GM19238 (cell line): Measurements from ENCODE around the gene IP6K2.

Source experiments
- DNase-seq: peaks from one replicate; pipeline ENCODE4 v3.0.0; 2011; ENCODE audit warnings: low spot score; ENCODE audit not compliant: insufficient read length

IP6K2 gene

DNA sequence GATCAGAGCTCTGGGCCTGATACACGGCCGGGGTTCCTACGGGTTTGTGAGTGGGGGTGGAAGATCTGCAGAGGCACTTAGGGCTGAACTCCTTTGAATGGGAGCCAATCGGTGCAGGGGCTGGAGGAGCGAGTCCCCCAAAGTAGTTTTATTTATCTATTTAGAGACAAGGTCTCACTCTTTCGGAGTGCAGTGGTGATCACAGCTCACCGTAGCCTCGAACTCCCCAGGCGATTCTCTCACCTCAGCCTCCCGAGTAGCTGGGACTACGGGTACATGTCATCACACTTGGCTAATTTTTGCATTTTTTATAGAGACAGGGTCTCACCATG lies 52.7 kb downstream of the IP6K2 start:
- DNase-seq = no peak

DNA sequence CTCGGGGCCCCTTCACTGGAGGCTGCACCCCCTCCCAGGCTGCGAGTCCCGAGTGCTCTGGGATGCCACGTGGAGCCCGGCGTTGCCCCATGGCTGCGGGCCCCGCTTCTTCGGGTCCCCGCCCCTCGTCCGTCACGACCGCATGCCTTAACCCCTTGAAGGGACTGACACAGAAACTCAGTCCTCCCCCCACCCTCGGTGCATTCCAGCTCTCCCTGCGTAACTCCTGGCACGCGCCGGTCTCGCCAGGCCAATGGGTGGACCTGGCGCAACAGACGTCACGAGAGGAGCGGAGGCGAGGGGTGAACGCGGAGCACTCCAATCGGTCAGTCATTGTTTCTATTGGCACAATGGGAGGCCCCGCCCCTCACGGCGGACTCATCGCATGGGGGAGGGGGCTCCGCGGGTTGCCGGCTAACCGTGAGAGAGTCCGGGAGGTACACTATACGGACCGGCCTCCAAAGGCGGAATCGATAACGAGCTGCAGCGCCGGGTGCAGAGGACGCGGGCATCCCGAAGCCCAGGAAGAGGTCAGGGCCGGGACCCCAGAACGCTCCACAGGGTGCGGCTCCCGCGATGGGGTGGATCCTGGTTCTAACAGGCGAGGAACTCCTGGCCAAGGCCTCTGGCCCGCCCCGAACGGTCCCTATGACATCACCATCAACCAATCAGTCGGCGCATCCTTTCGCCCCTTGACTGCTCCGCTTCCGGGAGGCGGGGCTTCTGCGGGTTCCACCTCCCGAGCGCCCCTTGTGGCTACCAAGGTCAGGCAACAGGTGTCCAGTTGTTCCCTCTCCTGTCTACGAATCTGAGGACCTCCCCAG lies 53.3 kb downstream of the IP6K2 start:
- DNase-seq = peak; percentile 99

DNA sequence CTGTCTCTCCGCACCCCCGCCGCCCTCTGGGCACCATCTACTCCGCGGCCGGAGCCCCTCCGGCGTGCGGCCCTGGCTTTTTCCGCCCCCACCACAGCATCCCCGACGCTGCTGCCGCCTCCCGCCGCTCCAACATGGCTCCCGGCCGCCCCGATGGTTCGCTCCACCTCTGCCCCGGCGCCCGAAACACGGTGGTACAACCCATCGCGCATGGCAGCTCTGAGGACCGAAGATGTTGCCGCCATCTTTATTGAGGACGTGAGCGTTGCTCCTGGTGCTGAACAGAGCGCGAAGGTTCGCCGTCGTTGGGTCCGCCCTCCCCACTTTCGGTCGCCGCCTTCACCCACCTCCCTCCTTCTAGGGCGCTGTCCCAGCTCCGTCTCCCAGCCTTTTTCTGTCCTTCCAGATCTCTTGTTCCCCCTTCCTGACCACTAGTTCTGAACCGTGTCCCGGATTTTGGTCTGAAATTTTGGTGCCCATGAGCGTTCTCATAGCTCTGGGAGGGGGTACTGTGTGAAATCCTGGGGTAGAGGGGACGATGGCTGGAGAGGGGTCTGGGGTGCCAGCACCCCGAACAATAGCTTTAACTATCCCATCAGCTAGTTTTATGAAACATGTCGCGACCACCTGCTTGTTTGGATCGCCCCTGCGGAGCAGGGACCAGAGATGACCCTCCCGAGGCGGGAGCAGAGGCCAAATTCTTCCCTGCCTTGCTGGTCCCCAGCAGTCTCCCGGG lies 54.1 kb downstream of the IP6K2 start, which contains the start of gene CELSR3:
Gene CELSR3 (minus strand): TSS at position 134 of the 736 bp plus-strand sequence. CDS start 252 bp downstream, outside the sequence.
- DNase-seq = no peak

DNA sequence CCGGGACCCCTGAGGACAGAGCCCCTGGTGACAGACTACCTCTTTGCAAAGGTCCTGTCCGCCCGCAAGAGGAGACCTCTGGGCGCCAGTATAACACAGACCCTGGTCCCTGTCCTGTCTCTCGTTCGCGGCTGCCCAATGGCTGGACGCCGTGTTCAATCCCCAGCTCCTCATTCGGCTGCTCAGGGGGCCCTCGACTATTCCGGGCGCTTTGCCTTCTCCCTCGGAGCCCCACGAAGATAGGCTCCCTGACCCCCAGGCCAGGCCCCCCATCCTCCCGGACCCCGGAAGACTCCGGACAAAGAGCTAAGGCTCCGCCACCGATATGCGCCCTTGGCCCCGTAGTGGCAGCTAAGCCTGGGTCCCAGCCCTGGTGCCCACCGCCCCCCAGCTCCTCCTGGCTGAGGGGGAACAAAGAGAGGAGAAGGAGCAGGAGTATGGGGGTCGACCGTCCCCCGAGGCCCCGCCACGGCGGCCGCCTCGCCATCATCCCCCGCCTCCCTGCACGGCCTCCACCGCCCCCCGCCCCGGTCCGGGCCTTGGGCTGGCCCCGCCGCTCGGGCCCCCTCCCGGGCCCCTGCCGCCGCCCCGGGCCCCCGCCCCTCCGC lies 54.8 kb downstream of the IP6K2 start:
- DNase-seq = no peak

DNA sequence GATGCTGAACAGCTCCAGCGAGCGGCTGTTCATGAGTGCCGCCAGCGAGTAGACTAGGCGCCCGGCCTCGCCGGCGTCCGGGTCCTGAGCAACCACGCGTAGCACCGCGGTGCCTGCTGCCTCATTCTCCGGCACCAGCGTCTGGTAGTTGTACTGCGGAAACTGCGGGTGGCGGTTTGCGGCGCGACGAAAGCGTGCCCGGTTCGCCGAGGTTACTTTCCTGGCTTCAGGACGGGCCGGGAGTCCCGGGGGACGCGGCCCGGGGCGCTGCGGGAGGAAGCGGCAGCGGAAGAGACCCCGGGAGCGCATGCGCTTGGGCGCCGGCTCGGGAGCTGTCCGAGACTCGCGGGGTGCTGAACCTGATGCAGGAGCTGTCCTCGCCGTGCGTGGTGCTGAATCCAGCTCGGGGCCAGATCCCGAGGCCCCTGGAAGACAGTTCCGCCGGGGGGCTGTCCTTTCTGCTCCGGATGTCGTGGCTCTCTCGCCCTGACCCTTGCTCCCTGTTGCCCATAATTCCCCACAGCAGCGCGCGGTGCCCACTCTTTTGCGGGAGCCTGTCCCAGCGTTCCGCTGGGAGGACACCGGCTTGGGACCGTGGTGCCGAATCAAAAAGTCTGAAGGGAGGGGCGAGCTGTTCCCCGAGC lies 55.4 kb downstream of the IP6K2 start:
- DNase-seq = peak; percentile 88

DNA sequence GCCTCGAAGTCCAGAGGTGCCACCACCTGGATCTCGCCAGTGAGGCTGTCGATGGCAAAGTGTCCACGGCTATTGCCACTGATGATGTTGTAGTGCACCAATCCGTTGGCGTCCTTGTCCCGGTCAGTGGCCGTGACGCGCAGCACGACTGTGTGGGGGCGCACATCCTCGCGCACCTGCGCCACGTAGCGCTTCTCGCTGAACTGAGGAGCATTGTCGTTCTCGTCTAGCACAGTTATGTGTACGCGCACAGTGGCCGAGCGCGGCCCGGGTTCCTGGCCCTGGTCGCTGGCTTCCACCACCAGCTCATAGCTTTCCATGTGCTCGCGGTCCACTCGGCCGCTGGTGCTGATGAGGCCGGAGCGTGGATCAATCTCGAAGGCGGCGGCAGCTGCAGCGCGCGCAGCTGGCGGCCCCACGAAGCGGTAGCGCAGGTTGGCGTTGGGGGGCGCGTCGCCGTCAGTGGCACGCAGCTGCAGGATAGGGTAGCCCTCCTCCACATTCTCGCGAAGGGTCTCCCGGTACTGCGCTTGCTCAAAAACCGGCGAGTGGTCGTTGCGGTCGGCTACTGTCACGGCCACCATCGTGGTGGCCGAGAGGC lies 56.1 kb downstream of the IP6K2 start:
- DNase-seq = no peak

DNA sequence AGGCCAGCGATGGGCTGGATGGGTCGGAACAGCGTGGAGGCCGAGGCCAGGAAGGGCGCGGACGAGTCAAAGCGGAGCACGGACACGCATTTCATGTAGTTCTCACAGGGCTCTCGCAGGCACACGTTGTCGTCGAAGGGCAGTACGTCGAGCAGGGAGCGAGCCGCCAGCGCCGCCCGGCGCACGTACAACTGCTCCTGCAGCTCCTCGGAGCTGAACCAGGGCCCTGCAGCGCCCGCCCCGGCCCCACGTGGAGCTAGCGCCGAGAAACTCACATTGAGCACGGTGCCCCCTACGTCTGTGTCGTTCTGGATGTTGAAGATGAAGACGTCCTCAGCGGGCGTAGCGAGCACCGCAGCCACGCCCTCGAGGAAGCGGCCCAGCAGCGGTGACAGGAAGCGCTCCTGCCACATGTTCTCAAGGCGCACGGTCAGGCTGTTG lies 60.2 kb downstream of the IP6K2 start:
- no peak for DNase-seq

DNA sequence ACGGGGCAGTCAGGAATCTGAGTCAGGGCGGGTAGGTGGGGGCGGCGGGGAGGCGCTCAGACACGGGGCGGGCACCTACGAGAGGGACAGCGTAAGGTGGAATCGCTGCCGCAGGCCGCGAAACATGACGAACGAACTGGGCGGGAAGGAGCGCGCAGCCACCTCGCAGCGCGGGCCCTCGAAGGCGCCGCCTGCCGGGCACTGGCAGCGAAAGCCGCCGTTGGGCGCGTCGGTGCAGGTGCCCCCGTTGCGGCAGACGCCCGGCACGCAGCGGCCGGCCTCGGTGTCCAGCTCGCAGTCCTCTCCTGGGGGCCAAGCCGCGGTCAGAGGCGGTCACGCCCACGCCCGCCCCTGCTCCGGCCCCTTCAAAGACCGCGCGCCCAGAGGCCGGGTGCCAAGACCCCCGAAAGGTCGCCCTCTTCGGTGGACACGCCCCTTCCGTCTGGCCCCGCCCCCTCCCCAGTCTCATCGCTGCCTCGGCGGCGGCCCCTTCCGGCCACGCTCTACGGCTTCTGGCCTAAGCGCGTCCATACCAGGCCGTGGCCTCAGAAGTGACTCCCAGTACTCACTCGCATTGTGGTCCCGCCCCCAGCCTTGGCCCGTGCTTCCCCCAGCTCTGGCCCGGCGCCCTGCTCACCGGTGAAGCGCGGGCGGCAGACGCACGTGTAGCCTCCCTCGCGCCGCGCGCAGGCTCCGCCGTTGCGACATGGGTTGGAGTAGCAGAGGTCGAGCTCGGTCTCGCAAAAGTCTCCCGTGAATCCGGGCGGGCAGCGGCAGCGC lies 60.8 kb downstream of the IP6K2 start:
- DNase-seq = peak; percentile 87

DNA sequence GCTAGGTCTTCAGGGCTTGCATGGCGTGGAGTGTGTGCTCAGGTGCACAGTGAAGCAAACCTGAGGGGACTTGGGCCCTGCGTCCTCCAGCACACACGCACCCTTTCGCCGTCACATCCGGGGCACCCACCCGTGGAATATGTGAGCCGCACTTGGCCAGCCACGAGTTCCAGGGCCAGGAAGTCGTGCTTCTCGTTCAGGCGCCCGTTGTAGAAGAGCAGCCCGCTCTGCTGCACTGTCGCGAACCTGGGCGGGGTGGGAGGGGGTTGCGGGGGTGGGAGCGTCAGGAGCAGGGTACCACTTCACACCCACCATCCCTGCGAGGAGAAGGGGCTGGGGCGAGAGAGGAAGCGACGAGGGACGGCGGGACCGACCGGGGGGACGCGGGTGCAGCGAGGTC lies 61.4 kb downstream of the IP6K2 start:
- DNase-seq = no peak

DNA sequence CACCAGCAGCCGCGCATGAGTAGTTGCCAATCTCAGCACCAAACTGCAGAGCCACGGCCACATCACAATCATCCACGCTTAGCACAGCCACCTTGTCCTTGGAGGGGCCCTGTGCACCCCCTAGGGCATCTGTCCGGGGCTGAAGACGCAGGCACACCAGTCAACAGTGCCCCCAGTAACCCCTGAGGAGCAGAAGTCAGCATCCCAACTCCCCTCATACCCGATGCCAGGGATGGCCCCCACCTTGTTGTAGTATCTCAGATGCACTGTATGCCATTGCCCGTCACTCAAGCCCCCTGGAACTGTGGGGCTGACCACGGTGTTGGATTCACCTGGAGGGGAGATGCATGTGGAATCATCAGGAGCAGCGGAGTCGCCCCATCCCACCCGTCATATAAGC lies 62.0 kb downstream of the IP6K2 start:
- no peak for DNase-seq

DNA sequence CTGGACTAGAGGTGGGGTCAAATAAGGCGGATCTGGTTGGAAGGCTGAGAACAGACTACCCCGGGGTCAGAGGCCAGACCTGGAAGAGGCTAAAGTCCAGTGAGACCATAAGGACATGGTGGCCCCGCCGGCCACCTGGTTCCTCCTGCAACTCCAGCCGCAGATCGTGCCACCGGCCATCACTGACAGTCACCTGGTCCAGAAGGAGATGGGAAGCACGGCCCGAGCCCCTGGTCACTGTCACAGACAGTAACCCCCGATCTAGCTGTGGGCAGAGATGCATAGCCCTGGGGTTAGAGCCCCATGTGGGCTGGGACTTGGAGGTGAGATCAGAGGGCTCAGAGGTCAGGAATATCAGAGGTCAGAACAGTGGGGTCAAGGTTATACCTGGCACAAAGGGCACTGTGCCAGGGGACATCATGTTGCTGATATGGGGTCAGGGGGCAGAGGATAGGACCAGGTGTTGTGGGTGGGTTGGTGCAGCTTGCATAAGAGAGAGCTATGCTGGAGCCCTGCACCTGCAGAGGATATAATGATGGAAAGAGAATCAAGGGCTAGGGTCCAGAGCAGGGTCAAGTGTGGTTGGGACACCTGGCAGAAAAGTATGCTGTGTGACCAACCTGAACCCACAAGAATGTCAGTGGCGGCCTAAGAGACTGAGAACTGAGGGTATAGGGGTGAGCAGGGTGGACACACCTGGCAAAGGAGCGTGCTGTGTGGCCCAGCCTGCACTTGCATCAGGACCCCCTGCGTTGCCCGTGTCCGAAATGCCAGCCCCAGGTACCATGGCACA lies 63.9 kb downstream of the IP6K2 start:
- no peak for DNase-seq

DNA sequence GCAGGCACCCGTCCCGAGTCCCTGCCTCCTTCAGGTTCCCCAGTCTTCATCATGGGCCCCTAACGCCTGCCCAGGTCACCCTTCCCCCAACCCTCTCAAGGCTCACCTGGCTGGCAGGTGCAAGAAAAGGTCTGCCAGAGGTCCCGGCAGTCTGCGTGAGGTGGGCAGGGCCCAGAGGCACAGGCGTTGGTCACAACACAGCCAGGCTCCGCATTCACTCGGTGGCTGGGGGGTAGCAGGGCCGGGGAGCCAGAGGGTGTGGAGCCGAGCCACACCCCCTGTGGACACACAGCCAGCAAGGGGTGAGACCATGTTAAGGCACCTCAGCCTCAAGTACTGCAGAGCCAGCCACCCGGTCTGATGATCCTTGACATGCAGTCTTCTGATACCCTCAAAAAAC lies 65.2 kb downstream of the IP6K2 start:
- DNase-seq = no peak

DNA sequence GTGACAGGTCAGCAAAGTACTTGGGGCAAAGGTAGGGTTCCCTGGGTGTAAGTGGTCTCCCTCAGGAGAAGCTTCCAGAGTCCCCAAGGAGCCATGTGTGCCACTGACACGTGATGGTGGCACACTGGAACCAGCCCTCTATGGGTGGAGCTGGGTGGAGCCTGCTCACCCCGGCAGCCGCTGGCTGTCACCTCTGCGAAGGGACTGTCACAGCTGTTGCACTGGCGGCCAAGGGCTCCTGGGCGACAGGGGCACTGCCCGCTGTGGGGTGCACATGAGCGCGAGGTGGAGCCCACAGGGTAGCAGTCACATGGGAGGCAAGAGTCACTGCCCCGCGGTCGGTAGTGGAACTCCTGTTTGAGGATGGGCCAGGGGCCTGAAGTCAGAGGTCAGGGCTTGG lies 66.3 kb downstream of the IP6K2 start:
- no peak for DNase-seq

DNA sequence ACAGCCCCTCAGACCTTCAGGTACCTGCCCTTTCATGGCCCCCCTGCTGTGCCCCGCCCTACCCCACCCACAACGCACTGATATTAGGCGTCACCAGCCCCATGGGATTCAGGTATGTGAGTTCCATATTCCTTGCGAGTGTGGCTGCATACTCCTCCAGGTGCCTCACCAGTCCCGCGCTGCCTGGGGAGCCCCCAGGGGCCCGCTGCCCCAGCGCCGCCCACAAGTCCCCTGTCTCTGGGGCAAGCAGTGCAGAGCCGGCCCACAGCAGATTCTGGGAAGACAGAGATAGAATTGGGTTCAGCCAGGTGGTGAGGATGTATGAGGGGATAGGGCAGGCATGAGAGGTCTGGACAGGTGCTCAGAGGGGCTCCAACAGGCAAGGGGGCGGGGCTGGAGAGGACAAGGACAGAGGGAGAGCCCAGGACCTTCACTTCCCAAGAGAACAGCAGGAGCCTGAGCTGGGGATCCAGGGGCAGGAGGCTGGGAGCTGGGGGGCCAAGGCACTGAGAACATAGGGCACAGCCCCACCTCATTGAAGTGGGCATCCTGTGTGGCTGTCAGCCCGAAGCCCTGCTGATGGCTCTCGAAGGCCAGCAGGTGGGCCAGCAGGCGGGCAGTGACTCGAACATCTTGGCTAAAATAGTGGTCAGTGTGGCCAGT lies 68.7 kb downstream of the IP6K2 start:
- no peak for DNase-seq

DNA sequence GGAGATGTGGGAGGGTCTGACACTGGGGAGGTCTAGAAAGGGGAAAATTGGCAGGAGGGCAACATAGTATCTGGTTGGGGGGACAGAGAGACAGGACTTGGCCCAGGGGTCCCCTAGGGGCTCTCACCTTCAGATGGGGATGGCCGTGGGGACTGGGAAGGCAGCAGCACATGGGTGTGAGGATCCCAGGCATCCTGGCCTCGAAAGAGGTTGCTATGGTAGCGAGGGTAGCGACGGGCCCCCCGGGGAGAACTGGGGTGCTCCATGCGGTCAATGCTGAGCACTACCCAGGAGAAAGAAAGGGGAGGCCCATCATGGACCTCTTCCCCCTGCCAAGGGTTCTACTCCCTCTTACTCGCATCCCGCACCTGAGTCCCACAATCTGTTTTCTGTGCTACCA lies 69.3 kb downstream of the IP6K2 start:
- no peak for DNase-seq

DNA sequence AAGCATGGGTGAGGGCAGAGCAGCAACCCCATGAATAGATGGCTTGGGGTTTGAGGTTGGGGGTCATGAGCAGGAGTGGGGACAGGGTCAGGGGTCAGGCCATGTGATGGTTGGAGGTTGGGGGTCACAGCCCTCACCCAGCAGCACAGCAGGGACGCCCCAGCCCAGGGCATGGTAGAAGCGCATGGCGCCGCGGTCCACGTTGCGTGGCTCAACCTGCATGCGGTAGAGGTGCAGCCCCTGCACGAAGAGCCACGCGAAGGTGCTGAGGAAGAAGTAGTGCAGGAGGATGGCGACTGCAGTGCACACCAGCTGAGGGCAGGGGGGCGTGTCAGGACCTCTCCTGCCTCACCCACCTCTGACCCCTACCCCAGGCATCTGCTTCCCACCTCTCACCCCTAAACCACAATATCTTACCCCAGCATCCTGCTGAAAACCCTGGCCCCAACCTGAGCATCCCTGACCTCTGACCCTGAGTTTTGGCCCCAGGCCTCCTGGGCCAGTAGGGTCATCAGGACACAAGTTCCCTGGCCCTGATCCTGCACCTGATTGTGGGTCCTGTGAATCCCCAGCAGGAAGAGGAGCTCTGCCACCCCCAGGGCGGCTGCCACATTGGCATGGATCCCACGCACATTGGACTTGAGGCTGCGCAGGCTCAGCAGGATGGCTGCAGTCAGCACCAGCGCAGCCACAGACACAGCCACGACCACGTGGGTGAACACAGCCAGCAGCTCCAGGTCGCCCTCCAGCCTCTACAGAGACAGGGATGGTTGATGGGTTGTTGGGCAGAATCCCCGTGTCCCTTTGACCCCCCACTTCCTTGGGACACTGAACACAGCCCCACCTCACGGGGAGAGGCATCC lies 71.9 kb downstream of the IP6K2 start:
- DNase-seq = no peak

DNA sequence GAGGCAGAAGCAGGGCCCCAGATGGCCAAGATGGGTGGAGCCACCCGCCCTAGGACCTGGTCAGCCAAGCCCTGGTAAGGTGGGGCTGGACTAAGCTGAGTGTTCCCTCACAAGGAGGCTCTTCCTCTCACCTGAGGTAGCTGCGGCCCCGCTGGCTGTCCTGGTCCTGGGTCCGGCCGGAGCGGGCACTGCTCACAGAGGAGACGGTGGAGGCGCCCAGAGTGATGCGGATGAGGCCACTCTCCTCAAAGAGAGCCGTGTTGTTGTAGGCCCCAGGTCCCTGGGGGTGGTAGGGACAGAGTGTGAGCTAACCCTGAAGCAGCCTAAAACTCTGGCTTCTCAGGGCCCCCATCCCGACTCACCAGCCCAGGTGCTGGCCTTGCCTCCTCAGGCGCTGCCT lies 74.4 kb downstream of the IP6K2 start:
- DNase-seq = no peak

DNA sequence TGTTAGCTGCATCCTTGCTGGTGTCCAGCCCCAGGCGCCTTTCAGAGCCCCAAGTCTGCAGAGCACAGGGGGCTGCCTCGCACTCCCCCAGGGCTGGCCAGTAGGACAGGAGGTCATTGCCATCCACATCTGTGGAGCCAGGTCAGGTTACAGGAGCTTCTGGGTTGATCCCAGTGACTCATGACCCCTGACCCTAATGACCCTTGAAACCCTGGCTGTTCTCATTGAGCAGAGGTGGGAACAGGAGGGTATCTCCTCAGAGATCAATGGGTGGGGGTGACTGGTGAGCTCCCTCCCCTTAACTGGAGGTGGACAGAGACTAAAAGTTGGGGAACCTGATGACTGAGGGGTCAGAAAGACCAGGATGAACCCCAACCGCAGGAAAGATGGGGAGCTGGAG lies 75.6 kb downstream of the IP6K2 start:
- no peak for DNase-seq
